HCT116 (cell line): ENCODE data around the gene CADPS. TPM values are rescaled to one million over a fixed set of nuclear protein-coding genes. Genes with fewer than 3 reads are reported as not detected.

Experiments
- ATAC-seq: fragments of 200-7000 bp; cut with Tn5 transposase; 2 replicates; pipeline ENCODE4 v1.9.1; 2020; ENCODE audit warnings: mild to moderate bottlenecking, moderate library complexity
- BruUV-seq: library from RNA; stranded (reverse); fragments of 400-500 nt; replicated peaks from 2 replicates; lab custom pipeline; 2021; lab: Mats Ljungman, UMichigan
- CTCF ChIA-PET: fragments of 300-600 bp; sonication (Branson Sonifier 250); formaldehyde crosslinking; loops from one replicate; lab custom pipeline; 2021; ENCODE audit warnings: antibody characterized with exemption; lab: Charles Lee
- POLR2A ChIA-PET: fragments of 300-600, 350-600 bp; sonication (Branson Sonifier 250); formaldehyde crosslinking; loops from one replicate; lab custom pipeline; 2021; ENCODE audit warnings: antibody characterized with exemption; lab: Charles Lee
- RAD21 ChIA-PET, 2 experiments: fragments of 300-600 bp; sonication (Branson Sonifier 250); formaldehyde crosslinking; loops; one replicate each; lab custom pipeline; 2023; ENCODE audit warnings: low total read pairs in 2 of 2; ENCODE audit not compliant: uncharacterized antibody in 2 of 2, unreplicated experiment in 2 of 2, low non-redundant PET in 1 of 2; lab: Charles Lee
- DNase-seq: peaks from one replicate; pipeline ENCODE4 v3.0.0-alpha.2; 2010; ENCODE audit warnings: low read depth, low spot score
- H2AFZ ChIP-seq: fragments of 200-600 bp; shearing (Covaris generic), sonication (generic); 2 replicates; pipeline ENCODE4 v1.6.1; 2017; ENCODE audit warnings: low read depth, mixed run types, mixed read lengths, antibody characterized with exemption, low read length; ENCODE audit not compliant: poor library complexity, severe bottlenecking
- H3K27ac ChIP-seq: 2 replicates; pipeline ENCODE4 v1.5.1; 2012; ENCODE audit warnings: low read depth, low read length
- H3K27me3 ChIP-seq: fragments of 200-600 bp; sonication (generic); 2 replicates; pipeline ENCODE4 v1.6.1; 2016; ENCODE audit warnings: mixed run types, low read length, mixed read lengths; ENCODE audit not compliant: insufficient read depth
- H3K36me3 ChIP-seq, 2 experiments: fragments of 200-500 bp in 1 of 2; fragments of 200-600 bp in 1 of 2; sonication (Bioruptor generic) in 1 of 2; sonication (generic) in 1 of 2; 2 replicates each; pipeline versions ENCODE4 v1.5.1 to v1.6.1; 2014 to 2016; ENCODE audit warnings: low read length in 2 of 2, inconsistent platforms in 1 of 2, mixed read lengths in 1 of 2, mixed run types in 1 of 2; ENCODE audit not compliant: insufficient read depth in 2 of 2, control insufficient read depth in 1 of 2
- H3K4me1 ChIP-seq, 2 experiments: fragments of 200-600 bp in 1 of 2; sonication (generic) in 1 of 2; 2 replicates each; pipeline versions ENCODE4 v1.5.1 to v1.6.1; 2012 to 2017; ENCODE audit warnings: low read length in 2 of 2, inconsistent platforms in 1 of 2, mild to moderate bottlenecking in 1 of 2, mixed read lengths in 1 of 2, mixed run types in 1 of 2, moderate library complexity in 1 of 2; ENCODE audit not compliant: insufficient read depth in 2 of 2, control insufficient read depth in 1 of 2
- H3K4me2 ChIP-seq: fragments of 200-600 bp; sonication (generic); 2 replicates; pipeline ENCODE4 v1.6.1; 2017; ENCODE audit warnings: mixed run types, low read length, mixed read lengths
- H3K4me3 ChIP-seq, 2 experiments: fragments of 200-600 bp in 1 of 2; sonication (generic) in 1 of 2; replicated peaks in 1 of 2; 2 replicates each; pipeline ENCODE4 v1.5.1; 2011 to 2016; ENCODE audit warnings: low read length in 2 of 2, control low read depth in 1 of 2, low read depth in 1 of 2, mild to moderate bottlenecking in 1 of 2, mixed read lengths in 1 of 2, mixed run types in 1 of 2
- H3K79me2 ChIP-seq: fragments of 200-600 bp; sonication (generic); 2 replicates; pipeline ENCODE4 v1.6.1; 2017; ENCODE audit warnings: mild to moderate bottlenecking, mixed run types, low read length, moderate library complexity, mixed read lengths; ENCODE audit not compliant: insufficient read depth
- H3K9ac ChIP-seq: fragments of 200-600 bp; sonication (generic); 2 replicates; pipeline ENCODE4 v1.6.1; 2016; ENCODE audit warnings: low read length, mixed read lengths
- H3K9me2 ChIP-seq: fragments of 200-600 bp; sonication (generic), shearing (Covaris generic); 2 replicates; pipeline ENCODE4 v1.6.1; 2017; ENCODE audit warnings: mixed run types, mild to moderate bottlenecking, moderate library complexity; ENCODE audit not compliant: insufficient read depth
- H3K9me3 ChIP-seq, 2 experiments: fragments of 200-500 bp in 1 of 2; fragments of 200-600 bp in 1 of 2; sonication (Bioruptor generic) in 1 of 2; sonication (generic) in 1 of 2; 2 replicates each; pipeline ENCODE4 v1.6.1; 2014 to 2017; ENCODE audit warnings: low read length in 2 of 2, mixed read lengths in 2 of 2, inconsistent platforms in 1 of 2, low read depth in 1 of 2, mild to moderate bottlenecking in 1 of 2, mixed run types in 1 of 2, moderate library complexity in 1 of 2; ENCODE audit not compliant: control insufficient read depth in 1 of 2, insufficient read depth in 1 of 2
- H4K20me1 ChIP-seq: fragments of 200-600 bp; sonication (generic), shearing (Covaris generic); 2 replicates; pipeline ENCODE4 v1.6.1; 2017; ENCODE audit warnings: mixed run types, mild to moderate bottlenecking, moderate library complexity; ENCODE audit not compliant: insufficient read depth
- ATF3 ChIP-seq: IDR thresholded peaks from 2 replicates; pipeline ENCODE4 v1.6.1; 2012
- CTCF ChIP-seq, 3 experiments: fragments of 200-600 bp in 1 of 3; sonication (generic) in 1 of 3; IDR thresholded peaks in 2 of 3; conservative IDR thresholded peaks in 1 of 3; 2 replicates each; pipeline ENCODE4 v1.5.1; 2012 to 2017; ENCODE audit warnings: low read depth in 2 of 3, low read length in 2 of 3, antibody characterized with exemption in 1 of 3, borderline replicate concordance in 1 of 3, control low read depth in 1 of 3, mild to moderate bottlenecking in 1 of 3, mixed read lengths in 1 of 3, mixed run types in 1 of 3, moderate library complexity in 1 of 3; ENCODE audit not compliant: insufficient read depth in 1 of 3
- SP1 ChIP-seq: IDR thresholded peaks from 2 replicates; pipeline ENCODE4 v1.6.1; 2012; ENCODE audit warnings: low read depth
- TCF7L2 ChIP-seq: IDR thresholded peaks from 2 replicates; pipeline ENCODE4 v1.7.0; 2011; ENCODE audit warnings: borderline replicate concordance, inconsistent platforms; ENCODE audit not compliant: insufficient read depth, insufficient read length; ENCODE audit errors: extremely low read depth
- ZNF274 ChIP-seq: fragments of 200-500 bp; sonication (Bioruptor generic); IDR thresholded peaks from 2 replicates; pipeline ENCODE4 v1.6.1; 2014; ENCODE audit warnings: mild to moderate bottlenecking, low read depth, low read length, inconsistent platforms
- intact Hi-C: fragments of 100-400 bp; cut with micrococcal nuclease; formaldehyde crosslinking; loops from 2 replicates; pipeline ENCODE4 v1.10.0; 2022
- total RNA-seq: library from RNA; stranded (reverse); gene quantifications from one replicate; pipeline ENCODE4 v1.2.1, GENCODE V29; 2021; ENCODE audit not compliant: unreplicated experiment

CADPS gene
- total RNA-seq, 1 experiment from 2014 or later = not detected

GRCh38 chr3:62835554-62836236 is 39.5 kb downstream of the CADPS start:
- H3K9ac ChIP-seq = no peak overlapping the region
- no peak for ATAC-seq

More at GRCh38 chr3:62835554-62836236, 39.5 kb downstream of the CADPS start:
- Histone ChIP-seq H3K4me3 (no peak overlapping the region), H3K36me3 (no peaks in the 10 kb centered on the region), H3K9me3 (no peaks in the 10 kb centered on the region), H2AFZ (no peak overlapping the region), H3K4me2 (no peak overlapping the region), H4K20me1 (no peaks in the 10 kb centered on the region), H3K4me1 (no peaks in the 10 kb centered on the region), H3K27ac (no peak overlapping the region), H3K79me2 (no peaks in the 10 kb centered on the region), H3K27me3 (peaks cover 10% of the 10 kb centered on the region; the same call in 1 of the 2 replicates), H3K9me2 (no peaks in the 10 kb centered on the region)
- no peak for DNase-seq
- intact Hi-C loops = no loop called here
- ChIA-PET RAD21 (no interaction called here), CTCF (no interaction called here), POLR2A (no interaction called here)
- no peak for TF ChIP-seq CTCF (IDR thresholded peaks at IDR 0.05 in 2 of 3, conservative IDR thresholded peaks at IDR 0.05 in 1 of 3; ENCODE audit: borderline replicate concordance in 1 of 3, insufficient read depth in 1 of 3, low read depth in 2 of 3, low read length in 2 of 3)
- TF ChIP-seq SP1 = no peak
- TF ChIP-seq ATF3 = no peak
- no peak for TF ChIP-seq TCF7L2
- no peak for TF ChIP-seq ZNF274
- BruUV-seq = no TSS peak
